AG04449 (cell line): ENCODE results near the gene ZSCAN9.
A peak's percentile ranks its signal among the peaks of the same experiment; 100 is the strongest.

ENCODE experiments used
- CTCF ChIA-PET: fragments of 350-600 bp; formaldehyde crosslinking; extraction: SDS; loops from one replicate; lab custom pipeline; 2021; ENCODE audit warnings: antibody characterized with exemption; lab: Yijun Ruan, JAX
- POLR2A ChIA-PET: fragments of 400-600, 350-600 bp; formaldehyde crosslinking; extraction: SDS; loops from one replicate; lab custom pipeline; 2020; ENCODE audit warnings: antibody characterized with exemption, inconsistent platforms; lab: Yijun Ruan, JAX
- DNase-seq: peaks from one replicate; pipeline ENCODE4 v3.0.0-alpha.2; 2010; ENCODE audit warnings: low read depth, low spot score
- H3K4me3 ChIP-seq: 2 replicates; pipeline ENCODE4 v1.5.1; 2011; ENCODE audit warnings: low read depth, mild to moderate bottlenecking, control low read depth, low read length
- CTCF ChIP-seq: IDR thresholded peaks from one replicate; pipeline ENCODE4 v1.5.1; 2011; ENCODE audit warnings: mild to moderate bottlenecking, moderate library complexity, low read length, control low read depth, inconsistent platforms; ENCODE audit not compliant: insufficient read depth; ENCODE audit errors: missing control alignments

Gene ZSCAN9

GRCh38 chr6:28211840-28212509 is 13.1 kb upstream of the ZSCAN9 start:
- no peak for TF ChIP-seq CTCF
- DNase-seq, result no peak
- POLR2A ChIA-PET, result no interaction called here
- CTCF ChIA-PET, result interaction anchor here (1.6 kb wide), 1 partner anchor 22 kb away, joined by 4 read pairs; no protein-coding TSS in a partner anchor
- H3K4me3 ChIP-seq, result peak overlapping the region; percentile 59

GRCh38 chr6:28212510-28213212 is 12.4 kb upstream of the ZSCAN9 start:
- DNase-seq, result peak; percentile 60
- POLR2A ChIA-PET, result no interaction called here
- peak overlapping the region; percentile 59 for H3K4me3 ChIP-seq
- TF ChIP-seq CTCF, result no peak
- CTCF ChIA-PET, result interaction anchor here (1.6 kb wide), 1 partner anchor 21 kb away, joined by 4 read pairs; no protein-coding TSS in a partner anchor

- no peak overlapping the region; the same call in 1 of the 2 replicates for H3K4me3 ChIP-seq
- POLR2A ChIA-PET, result no interaction called here
- no peak for TF ChIP-seq CTCF
- DNase-seq, result no peak
- CTCF ChIA-PET, result interaction anchor here (1.6 kb wide), 1 partner anchor 20 kb away, joined by 4 read pairs; no protein-coding TSS in a partner anchor
These were observed 11.9 kb upstream of the ZSCAN9 start for GRCh38 chr6:28213213-28213523.

- H3K4me3 ChIP-seq, result no peak overlapping the region
- no peak for DNase-seq
- no peak for TF ChIP-seq CTCF
- ChIA-PET POLR2A (no interaction called here), CTCF (no interaction called here)
These were observed 9.7 kb upstream of the ZSCAN9 start for GRCh38 chr6:28215425-28215824.

- no peak for DNase-seq
- ChIA-PET CTCF (interaction anchor here (1.2 to 2.4 kb wide), 2 partner anchors 76 to 139 kb away, joined by 4 to 12 read pairs; partner anchors contain the start of gene ZKSCAN8), POLR2A (interaction anchor here (0.6 kb wide), 1 partner anchor 1085 kb away, joined by 3 read pairs; a partner anchor contains a TSS)
- no peak overlapping the region for H3K4me3 ChIP-seq
- TF ChIP-seq CTCF, result no peak
These were observed 7.2 kb upstream of the ZSCAN9 start for GRCh38 chr6:28217890-28218289.
